Dendritic cell treated with granulocyte-macrophage colony-stimulating factor and Interleukin-4, amounts not matched to agents 40 ng/mL and 50 ng/mL, for 4 days (primary cell): ENCODE results near the gene CIDEB.

Experiments used
- H3K27ac Mint-ChIP-seq: one replicate; pipeline ENCODE4 v1.8.0; 2022; ENCODE audit warnings: mild to moderate bottlenecking, mixed read lengths
- H3K27me3 Mint-ChIP-seq: one replicate; pipeline ENCODE4 v1.8.0; 2022; ENCODE audit warnings: mild to moderate bottlenecking, mixed read lengths
- H3K36me3 Mint-ChIP-seq: one replicate; pipeline ENCODE4 v1.8.0; 2022; ENCODE audit warnings: low read depth, mixed read lengths
- H3K4me1 Mint-ChIP-seq: one replicate; pipeline ENCODE4 v1.8.0; 2022; ENCODE audit warnings: low read depth, mixed read lengths
- H3K4me3 Mint-ChIP-seq: one replicate; pipeline ENCODE4 v1.8.0; 2022; ENCODE audit warnings: mild to moderate bottlenecking, moderate library complexity, mixed read lengths
- H3K9me3 Mint-ChIP-seq: one replicate; pipeline ENCODE4 v1.8.0; 2022; ENCODE audit warnings: mixed read lengths
- intact Hi-C: fragments of 100-400 bp; cut with micrococcal nuclease; formaldehyde crosslinking; loops from one replicate; pipeline ENCODE4 v1.15.0; 2022

CIDEB gene

DNA sequence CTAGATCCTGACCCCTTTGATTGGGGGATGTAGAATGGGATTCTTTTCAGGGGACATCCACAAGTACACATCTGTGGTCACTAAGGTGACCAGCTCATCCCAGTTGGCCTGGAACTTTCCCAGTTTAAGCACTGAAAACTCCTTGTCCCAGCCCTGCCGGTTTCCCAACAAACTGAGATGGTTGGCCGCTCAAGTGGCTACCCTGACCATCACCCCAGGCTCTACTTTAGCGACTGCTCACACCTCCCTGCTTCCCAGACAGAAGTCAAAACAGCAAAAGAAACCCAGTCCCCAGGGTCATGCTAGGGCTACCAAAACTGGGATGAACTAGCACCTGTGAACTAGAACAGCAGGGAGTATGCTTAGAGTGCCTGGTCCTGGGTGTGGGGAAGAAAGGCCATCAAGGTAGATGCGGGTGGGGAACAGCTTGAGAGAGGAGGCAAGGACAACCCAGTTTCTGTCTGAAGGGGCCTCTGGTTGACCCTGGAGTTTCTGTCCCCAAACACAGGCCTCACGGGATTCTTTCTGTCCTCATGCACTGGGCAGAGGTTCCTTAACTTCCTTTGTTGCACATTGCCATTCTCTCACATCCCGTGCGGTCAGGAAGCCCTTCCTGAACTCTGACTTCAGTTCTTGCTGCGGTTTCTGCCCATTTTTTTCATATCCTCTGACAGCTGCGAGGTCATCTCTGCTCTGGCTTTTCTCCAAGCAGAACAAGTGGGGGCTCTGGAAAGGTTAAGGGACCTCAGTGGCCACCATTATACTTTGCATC lies 5.1 kb upstream of the CIDEB start:
- no peaks in the 10 kb centered on the region for H3K9me3 Mint-ChIP-seq
- H3K4me3 Mint-ChIP-seq, result peak overlapping the region; percentile 77
- H3K27me3 Mint-ChIP-seq, result no peaks in the 10 kb centered on the region
- peak overlapping the region; percentile 66 for H3K27ac Mint-ChIP-seq
- peaks cover 40% of the 10 kb centered on the region for H3K36me3 Mint-ChIP-seq
- intact Hi-C loops, result no loop called here
- H3K4me1 Mint-ChIP-seq, result peaks cover 99% of the 10 kb centered on the region

DNA sequence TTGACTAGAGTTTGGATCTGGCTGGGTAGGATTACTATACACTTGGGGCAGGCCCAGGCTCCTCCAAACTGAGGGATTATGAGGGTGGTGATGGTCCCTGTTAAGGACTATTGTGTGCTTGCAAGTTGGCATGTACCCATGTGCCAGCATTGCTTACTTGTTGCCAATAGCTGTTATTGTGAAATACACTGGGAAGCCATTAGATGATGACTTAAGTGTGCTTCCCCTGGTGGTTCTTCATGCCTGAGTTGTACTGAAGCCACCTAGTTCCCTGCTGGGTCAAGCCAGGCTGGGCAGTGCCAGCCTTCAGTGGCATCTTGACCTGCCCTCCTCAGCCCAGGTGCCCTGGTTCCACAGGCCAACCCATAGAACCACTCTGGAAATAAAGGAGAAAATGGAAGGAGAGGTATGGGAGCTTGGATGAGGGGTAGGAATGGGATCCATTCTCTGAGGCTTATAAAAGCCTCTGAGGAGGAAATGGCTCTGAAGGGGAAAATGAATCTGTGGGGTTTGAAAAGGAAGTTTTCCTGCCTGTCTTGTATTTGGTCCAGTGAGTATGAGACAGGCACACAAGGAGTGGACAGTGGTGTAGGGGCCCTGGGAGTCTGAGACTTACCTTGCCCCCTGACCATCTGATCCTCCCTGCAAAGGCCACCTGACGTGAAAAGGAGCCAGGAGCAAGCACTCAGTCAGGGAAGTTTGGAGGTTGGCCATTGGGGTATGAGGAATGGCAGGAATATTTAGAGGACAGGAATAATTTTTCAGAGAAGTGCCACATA lies 4.2 kb upstream of the CIDEB start:
- peaks cover 99% of the 10 kb centered on the region for H3K4me1 Mint-ChIP-seq
- no peaks in the 10 kb centered on the region for H3K9me3 Mint-ChIP-seq
- H3K36me3 Mint-ChIP-seq, result peaks cover 49% of the 10 kb centered on the region
- peak overlapping the region; percentile 77 for H3K4me3 Mint-ChIP-seq
- peak overlapping the region; percentile 66 for H3K27ac Mint-ChIP-seq
- intact Hi-C loops, result no loop called here
- no peaks in the 10 kb centered on the region for H3K27me3 Mint-ChIP-seq

DNA sequence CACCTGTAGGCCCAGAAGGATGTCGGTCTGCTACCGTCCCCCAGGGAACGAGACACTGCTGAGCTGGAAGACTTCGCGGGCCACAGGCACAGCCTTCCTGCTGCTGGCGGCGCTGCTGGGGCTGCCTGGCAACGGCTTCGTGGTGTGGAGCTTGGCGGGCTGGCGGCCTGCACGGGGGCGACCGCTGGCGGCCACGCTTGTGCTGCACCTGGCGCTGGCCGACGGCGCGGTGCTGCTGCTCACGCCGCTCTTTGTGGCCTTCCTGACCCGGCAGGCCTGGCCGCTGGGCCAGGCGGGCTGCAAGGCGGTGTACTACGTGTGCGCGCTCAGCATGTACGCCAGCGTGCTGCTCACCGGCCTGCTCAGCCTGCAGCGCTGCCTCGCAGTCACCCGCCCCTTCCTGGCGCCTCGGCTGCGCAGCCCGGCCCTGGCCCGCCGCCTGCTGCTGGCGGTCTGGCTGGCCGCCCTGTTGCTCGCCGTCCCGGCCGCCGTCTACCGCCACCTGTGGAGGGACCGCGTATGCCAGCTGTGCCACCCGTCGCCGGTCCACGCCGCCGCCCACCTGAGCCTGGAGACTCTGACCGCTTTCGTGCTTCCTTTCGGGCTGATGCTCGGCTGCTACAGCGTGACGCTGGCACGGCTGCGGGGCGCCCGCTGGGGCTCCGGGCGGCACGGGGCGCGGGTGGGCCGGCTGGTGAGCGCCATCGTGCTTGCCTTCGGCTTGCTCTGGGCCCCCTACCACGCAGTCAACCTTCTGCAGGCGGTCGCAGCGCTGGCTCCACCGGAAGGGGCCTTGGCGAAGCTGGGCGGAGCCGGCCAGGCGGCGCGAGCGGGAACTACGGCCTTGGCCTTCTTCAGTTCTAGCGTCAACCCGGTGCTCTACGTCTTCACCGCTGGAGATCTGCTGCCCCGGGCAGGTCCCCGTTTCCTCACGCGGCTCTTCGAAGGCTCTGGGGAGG lies 3.1 kb upstream of the CIDEB start, which contains the start of gene LTB4R:
Gene LTB4R, plus strand, starts transcription at position 857 of the 959 bp plus-strand sequence. CDS start 4,150 bp downstream, outside the sequence.
- peak within 1 kb of the TSS; percentile 77 for H3K4me3 Mint-ChIP-seq
- peaks cover 91% of the 10 kb centered on the region for H3K4me1 Mint-ChIP-seq
- intact Hi-C loops, result no loop called here
- H3K27ac Mint-ChIP-seq, result peak within 1 kb of the TSS; percentile 66
- H3K9me3 Mint-ChIP-seq, result no peaks in the 10 kb centered on the region
- H3K36me3 Mint-ChIP-seq, result peaks cover 58% of the 10 kb centered on the region
- no peaks in the 10 kb centered on the region for H3K27me3 Mint-ChIP-seq

DNA sequence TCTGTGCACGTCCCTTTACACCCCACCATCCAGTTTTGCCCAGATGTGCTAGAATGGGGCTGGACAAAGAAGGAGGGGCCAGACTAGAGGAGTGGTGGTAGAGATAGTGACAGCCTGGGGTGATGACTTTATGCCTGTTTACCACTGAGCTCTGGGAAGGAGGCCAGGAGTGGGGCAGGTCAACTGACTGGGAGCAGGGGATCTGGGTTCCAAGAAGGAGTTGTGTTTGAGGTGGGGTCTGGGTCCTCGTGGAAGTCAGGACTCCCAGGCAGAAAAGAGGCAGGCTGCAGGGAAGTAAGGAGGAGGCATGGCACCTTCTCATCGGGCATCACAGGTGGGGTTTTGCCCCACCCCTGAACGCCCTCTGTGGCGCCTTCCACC lies 2.5 kb upstream of the CIDEB start:
- intact Hi-C loops, result no loop called here
- peaks cover 58% of the 10 kb centered on the region for H3K36me3 Mint-ChIP-seq
- peaks cover 84% of the 10 kb centered on the region for H3K4me1 Mint-ChIP-seq
- H3K27me3 Mint-ChIP-seq, result no peaks in the 10 kb centered on the region
- peak overlapping the region; percentile 66 for H3K27ac Mint-ChIP-seq
- peak overlapping the region; percentile 77 for H3K4me3 Mint-ChIP-seq
- no peaks in the 10 kb centered on the region for H3K9me3 Mint-ChIP-seq

DNA sequence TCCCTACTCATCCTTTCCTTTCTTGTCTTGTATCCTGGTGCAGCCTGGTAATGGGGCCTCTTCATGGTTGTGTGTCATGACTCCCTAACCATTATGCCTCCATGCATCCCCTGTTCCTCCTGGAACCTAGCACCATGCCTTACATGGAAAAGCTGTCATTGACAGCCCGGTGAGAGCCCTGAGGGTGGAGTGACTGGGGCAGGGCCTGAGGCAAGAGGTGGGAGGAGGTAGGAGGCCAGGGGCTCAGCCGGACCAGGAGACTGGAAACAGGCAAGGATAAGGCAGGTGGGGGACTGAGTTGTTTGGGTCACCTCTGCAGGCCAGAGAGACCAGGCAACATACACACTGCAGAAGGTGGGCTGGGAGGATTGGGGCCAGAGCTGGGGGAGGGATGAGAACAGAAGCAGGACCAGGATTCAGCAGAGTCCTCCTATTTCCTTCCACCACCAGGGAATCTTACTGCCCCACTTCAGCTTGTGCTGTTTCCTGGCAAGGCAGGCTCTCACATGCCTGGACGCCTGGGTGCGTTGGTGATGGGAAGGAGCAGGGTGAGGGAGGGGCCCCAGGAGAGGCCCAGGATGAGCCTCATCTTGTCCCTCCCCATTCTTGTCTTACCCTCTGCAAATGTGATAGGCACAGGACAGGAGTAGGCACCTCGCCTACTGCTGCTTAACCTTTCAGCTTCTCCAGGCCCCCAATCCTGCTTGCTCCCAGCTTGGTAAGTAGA lies 1.9 kb upstream of the CIDEB start, which contains the start of gene LTB4R2:
Gene LTB4R2, plus strand, starts transcription at position 603 of the 727 bp plus-strand sequence. CDS start 525 bp downstream, outside the sequence.
- peak within 1 kb of the TSS; percentile 66 for H3K27ac Mint-ChIP-seq
- intact Hi-C loops, result no loop called here
- no peaks in the 10 kb centered on the region for H3K9me3 Mint-ChIP-seq
- peaks cover 78% of the 10 kb centered on the region for H3K4me1 Mint-ChIP-seq
- H3K27me3 Mint-ChIP-seq, result no peaks in the 10 kb centered on the region
- peaks cover 61% of the 10 kb centered on the region for H3K36me3 Mint-ChIP-seq
- H3K4me3 Mint-ChIP-seq, result peak within 1 kb of the TSS; percentile 77

DNA sequence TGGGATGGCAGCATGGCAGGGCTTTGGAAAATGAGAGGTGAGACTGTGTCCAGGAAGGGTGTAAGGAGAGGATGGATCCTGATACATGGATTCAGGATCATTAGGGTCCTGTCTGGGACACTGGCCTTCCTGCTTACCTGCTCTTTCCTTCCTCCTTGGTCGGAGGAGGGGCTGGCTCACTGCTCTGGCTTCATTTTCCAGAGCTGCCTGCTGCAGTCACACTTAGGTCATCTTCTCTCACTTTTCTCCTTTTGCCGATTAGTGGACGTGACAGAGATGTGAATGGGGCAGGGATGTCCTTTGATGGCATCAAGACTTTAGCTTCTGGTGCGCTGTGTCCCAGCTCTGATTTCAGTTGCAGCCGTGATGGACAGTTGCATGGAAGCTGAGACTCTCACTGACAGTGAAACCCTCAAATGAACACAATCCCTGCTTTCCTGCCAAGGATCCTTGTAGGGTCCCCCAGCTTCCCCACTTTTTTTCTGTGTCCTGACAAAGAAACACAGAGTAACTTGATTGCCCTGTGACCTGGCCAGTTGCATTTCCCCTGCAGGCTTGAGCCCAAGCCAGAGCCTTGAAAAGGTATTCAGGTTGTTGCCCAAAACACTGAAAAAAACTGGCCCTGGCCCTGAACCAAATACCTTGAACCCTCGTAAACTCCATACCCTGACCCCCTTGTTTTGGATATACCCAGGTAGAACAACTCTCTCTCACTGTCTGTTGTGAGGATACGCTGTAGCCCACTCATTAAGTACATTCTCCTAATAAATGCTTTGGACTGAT lies 756 bp upstream of the CIDEB start:
- H3K4me1 Mint-ChIP-seq, result peaks cover 67% of the 10 kb centered on the region
- H3K4me3 Mint-ChIP-seq, result no peak overlapping the region
- no peaks in the 10 kb centered on the region for H3K27me3 Mint-ChIP-seq
- peaks cover 69% of the 10 kb centered on the region for H3K36me3 Mint-ChIP-seq
- peak overlapping the region; percentile 66 for H3K27ac Mint-ChIP-seq
- intact Hi-C loops, result no loop called here
- no peaks in the 10 kb centered on the region for H3K9me3 Mint-ChIP-seq

DNA sequence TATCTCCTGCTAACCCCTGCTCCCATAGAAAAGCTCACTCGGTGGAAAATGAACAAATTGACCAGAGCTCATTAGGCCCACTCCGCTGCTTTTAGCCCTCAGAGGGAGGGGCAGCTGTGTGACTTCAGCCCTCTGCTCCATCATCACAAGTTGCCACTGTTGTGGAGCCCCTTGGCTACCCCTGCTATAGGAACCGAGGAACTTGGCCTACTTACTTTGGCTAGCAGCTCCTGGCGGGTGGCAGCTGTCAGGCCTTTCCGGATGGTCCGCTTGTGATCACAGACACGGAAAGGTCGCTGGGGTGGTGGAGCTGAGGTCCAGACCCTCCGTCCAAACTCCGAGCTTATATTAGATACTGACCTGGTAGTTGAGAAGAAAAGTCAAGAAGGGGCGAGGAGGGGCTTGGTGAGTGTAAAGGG lies 612 bp downstream of the CIDEB start:
- H3K27ac Mint-ChIP-seq, result no peak overlapping the region
- no peaks in the 10 kb centered on the region for H3K27me3 Mint-ChIP-seq
- H3K4me3 Mint-ChIP-seq, result no peak overlapping the region
- no peaks in the 10 kb centered on the region for H3K9me3 Mint-ChIP-seq
- intact Hi-C loops, result no loop called here
- H3K4me1 Mint-ChIP-seq, result peaks cover 55% of the 10 kb centered on the region
- peaks cover 83% of the 10 kb centered on the region for H3K36me3 Mint-ChIP-seq

DNA sequence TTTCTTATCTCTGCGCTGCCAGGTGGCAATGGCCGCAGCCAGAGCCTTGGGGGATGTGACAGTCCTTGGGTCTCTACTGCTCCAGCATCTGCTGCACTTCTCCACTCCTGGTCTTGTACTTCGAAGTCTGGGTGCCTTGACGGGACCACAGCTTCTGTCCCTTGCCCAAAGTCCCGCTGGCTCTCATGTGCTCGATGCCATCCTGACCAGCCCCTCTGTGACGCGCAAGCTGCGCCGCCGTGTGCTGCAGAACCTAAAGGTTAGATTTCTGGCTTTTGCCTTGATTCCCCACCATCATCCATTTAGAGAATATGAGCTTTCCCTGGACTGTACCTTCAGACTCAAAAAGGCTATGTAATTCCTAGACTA lies 3.8 kb downstream of the CIDEB start:
- H3K9me3 Mint-ChIP-seq, result no peaks in the 10 kb centered on the region
- no peak overlapping the region for H3K4me3 Mint-ChIP-seq
- peaks cover 98% of the 10 kb centered on the region for H3K36me3 Mint-ChIP-seq
- H3K27me3 Mint-ChIP-seq, result no peaks in the 10 kb centered on the region
- intact Hi-C loops, result no loop called here
- no peak overlapping the region for H3K27ac Mint-ChIP-seq
- H3K4me1 Mint-ChIP-seq, result peaks cover 41% of the 10 kb centered on the region

DNA sequence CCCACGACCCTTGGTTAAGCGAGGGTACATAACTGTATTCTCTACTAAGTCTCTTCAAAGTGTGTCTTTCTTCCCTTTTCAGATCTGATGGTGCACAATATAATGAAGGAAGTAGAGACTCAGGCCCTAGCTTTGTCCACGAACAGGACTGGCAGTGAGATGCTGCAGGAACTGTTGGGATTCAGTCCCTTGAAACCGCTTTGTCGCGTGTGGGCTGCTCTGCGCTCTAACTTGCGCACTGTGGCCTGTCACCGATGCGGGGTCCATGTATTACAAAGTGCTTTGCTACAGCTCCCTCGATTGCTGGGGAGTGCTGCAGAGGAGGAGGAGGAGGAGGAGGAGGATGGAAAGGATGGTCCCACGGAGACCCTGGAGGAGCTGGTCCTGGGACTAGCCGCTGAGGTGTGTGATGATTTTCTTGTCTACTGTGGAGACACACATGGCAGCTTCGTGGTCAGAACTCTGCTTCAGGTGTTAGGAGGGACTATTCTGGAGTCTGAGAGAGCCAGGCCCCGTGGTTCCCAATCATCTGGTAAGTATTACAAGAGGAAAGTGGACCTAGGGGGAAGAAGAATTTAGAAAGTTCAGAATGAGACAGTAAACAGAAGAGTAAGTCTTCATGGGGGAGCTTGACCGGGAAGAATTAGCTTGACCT lies 7.3 kb downstream of the CIDEB start:
- H3K27me3 Mint-ChIP-seq, result no peaks in the 10 kb centered on the region
- peak overlapping the region; percentile 88 for H3K4me3 Mint-ChIP-seq
- intact Hi-C loops, result no loop called here
- no peaks in the 10 kb centered on the region for H3K9me3 Mint-ChIP-seq
- H3K36me3 Mint-ChIP-seq, result peaks cover 81% of the 10 kb centered on the region
- peak overlapping the region; percentile 88 for H3K27ac Mint-ChIP-seq
- H3K4me1 Mint-ChIP-seq, result peaks cover 43% of the 10 kb centered on the region

DNA sequence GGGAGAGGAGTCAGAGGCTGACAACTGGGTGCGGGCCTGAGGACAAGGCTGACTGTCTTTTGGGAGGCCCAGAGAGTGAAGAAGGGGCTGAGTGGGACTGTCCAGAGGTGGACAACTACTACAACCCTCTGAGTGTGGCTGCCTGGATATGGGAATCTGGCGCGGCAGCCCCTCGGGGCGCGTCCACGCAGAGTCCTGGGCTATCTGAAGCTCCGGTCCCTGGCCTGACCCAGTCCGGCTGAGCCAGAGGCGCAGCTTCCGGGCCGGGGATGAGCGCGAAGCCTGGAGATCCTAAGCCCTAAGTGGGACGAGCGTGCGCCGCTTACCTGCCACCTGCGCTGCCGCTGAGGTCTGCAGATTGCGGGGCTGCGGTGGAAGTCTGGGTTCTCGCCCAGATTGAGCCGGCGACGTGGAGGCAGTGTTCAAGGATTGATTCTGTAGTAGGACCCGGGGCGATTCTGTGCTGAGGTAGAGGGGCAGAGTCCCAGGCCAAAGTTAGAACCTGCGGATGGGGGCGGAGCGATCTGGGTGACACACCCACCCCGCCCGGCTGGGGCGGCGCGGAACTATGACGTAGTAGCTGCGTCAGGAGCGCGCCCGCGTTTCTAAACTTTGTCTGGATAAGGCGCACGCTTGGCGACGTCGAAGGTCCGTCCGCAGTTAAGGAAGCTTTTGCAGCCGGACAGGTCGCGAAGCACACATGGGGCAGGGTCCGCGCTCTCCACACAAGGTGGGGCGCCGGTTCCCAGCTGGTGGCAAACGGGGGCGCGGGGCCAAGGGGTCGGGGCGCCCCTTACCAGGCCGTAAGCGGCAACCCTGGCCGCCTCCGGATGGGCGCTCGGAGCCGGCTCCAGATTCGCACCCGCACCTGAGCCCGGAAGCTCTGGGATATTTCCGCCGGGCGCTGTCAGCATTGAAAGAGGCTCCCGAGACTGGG lies 8.3 kb downstream of the CIDEB start, which contains the start of the genes DHRS1 and NOP9:
Gene DHRS1, minus strand, starts transcription at position 526 of the 937 bp plus-strand sequence. CDS start 674 bp downstream, outside the sequence.
Gene NOP9, plus strand, starts transcription at position 596 of the 937 bp plus-strand sequence. Its CDS starts 105 bp downstream, at position 701.
- Mint-ChIP-seq H3K4me1 (peaks cover 43% of the 10 kb centered on the region), H3K36me3 (peaks cover 81% of the 10 kb centered on the region), H3K9me3 (no peaks in the 10 kb centered on the region), H3K27ac (peak within 1 kb of the TSS; percentile 88), H3K27me3 (no peaks in the 10 kb centered on the region), H3K4me3 (peak within 1 kb of the TSS; percentile 88)
- intact Hi-C loops, result no loop called here

DNA sequence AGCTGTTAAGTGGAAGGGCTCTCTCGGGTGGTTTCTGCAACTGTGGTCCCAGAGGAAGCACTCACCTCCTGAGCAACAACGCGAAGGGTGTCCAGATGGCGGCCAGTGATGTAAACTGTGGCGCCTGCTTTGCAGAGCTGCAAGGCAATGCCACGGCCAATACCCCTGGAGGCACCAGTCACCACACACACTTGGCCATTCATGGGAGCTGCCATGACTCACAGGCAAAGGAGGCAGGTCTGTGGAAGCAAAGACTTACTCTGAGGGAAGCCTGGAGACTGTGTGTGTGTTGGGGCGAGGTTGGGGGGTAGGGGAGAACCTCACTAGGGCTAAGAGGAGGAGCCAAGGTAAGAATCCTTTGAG lies 8.9 kb downstream of the CIDEB start:
- Mint-ChIP-seq H3K27ac (peak overlapping the region; percentile 88), H3K36me3 (peaks cover 79% of the 10 kb centered on the region), H3K27me3 (no peaks in the 10 kb centered on the region), H3K4me3 (peak overlapping the region; percentile 88), H3K4me1 (peaks cover 43% of the 10 kb centered on the region), H3K9me3 (no peaks in the 10 kb centered on the region)
- intact Hi-C loops, result no loop called here
